ENCODE measurements around the gene ECHDC1.

The ECHDC1 gene

GRCh38 chr6:127366282-127367022, 23.0 kb upstream of the ECHDC1 start (continued):
- no peak for TF ChIP-seq TOX (CRISPR knock-in tag; IDR thresholded peaks at IDR 0.05; ENCODE audit: borderline replicate concordance)
- TF ChIP-seq, protein P1, sequence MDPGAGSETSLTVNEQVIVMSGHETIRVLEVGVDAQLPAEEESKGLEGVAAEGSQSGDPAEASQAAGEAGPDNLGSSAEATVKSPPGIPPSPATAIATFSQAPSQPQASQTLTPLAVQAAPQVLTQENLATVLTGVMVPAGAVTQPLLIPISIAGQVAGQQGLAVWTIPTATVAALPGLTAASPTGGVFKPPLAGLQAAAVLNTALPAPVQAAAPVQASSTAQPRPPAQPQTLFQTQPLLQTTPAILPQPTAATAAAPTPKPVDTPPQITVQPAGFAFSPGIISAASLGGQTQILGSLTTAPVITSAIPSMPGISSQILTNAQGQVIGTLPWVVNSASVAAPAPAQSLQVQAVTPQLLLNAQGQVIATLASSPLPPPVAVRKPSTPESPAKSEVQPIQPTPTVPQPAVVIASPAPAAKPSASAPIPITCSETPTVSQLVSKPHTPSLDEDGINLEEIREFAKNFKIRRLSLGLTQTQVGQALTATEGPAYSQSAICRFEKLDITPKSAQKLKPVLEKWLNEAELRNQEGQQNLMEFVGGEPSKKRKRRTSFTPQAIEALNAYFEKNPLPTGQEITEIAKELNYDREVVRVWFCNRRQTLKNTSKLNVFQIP (CRISPR knock-in tag; IDR thresholded peaks at IDR 0.05; ENCODE audit: borderline replicate concordance, low read depth): no peak

DNA sequence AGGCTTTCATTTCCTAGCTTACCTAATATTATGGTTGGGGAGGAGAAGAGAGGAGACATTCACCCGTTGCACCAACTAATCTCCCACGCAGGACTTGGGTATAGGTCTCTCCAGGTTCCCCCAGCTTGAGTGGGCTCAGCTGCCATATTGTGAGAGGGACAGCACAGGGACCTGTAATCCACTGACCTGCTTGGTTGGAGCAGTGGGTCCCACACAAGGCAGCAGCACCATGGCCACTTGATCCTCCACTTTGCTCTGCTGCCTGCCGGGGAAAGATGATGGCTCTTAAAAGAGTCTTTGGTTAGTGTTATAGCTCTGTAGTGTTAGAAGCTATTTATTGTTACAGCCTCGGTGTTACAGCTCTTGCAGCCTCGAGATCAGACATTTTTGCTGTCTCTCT, 22.5 kb upstream of the ECHDC1 start:
- TF ChIP-seq, protein P2, sequence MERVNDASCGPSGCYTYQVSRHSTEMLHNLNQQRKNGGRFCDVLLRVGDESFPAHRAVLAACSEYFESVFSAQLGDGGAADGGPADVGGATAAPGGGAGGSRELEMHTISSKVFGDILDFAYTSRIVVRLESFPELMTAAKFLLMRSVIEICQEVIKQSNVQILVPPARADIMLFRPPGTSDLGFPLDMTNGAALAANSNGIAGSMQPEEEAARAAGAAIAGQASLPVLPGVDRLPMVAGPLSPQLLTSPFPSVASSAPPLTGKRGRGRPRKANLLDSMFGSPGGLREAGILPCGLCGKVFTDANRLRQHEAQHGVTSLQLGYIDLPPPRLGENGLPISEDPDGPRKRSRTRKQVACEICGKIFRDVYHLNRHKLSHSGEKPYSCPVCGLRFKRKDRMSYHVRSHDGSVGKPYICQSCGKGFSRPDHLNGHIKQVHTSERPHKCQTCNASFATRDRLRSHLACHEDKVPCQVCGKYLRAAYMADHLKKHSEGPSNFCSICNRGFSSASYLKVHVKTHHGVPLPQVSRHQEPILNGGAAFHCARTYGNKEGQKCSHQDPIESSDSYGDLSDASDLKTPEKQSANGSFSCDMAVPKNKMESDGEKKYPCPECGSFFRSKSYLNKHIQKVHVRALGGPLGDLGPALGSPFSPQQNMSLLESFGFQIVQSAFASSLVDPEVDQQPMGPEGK (CRISPR knock-in tag; IDR thresholded peaks at IDR 0.05; ENCODE audit: borderline replicate concordance): no peak
- no peak for TF ChIP-seq GLIS3 (CRISPR knock-in tag; IDR thresholded peaks at IDR 0.05)
- no peak for TF ChIP-seq ZNF565 (CRISPR knock-in tag; conservative IDR thresholded peaks at IDR 0.05; ENCODE audit: low read depth)
- no peak for TF ChIP-seq ZFP30 (CRISPR knock-in tag; IDR thresholded peaks at IDR 0.05)
- no peak for TF ChIP-seq TOX (CRISPR knock-in tag; IDR thresholded peaks at IDR 0.05; ENCODE audit: borderline replicate concordance)
- ATAC-seq: peak; percentile 54

DNA sequence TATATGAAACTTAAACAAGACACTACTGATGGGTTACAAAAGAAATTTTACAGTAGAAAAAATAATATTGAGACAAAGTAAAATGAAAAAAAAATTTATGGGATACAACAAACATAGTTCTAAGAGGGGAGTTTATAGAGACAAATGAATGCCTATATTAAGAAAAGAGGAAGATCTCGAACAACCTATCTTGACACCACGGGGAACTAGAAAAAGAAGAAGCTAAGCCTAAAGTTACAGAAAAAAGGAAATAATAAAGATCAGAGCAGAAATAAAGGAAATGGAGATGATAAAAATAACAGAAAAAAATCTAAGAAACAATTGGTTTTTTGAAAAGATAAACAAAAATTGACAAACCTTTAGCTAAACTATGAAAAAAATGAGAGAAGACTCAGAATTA, 9.1 kb upstream of the ECHDC1 start:
- ATAC-seq: no peak

DNA sequence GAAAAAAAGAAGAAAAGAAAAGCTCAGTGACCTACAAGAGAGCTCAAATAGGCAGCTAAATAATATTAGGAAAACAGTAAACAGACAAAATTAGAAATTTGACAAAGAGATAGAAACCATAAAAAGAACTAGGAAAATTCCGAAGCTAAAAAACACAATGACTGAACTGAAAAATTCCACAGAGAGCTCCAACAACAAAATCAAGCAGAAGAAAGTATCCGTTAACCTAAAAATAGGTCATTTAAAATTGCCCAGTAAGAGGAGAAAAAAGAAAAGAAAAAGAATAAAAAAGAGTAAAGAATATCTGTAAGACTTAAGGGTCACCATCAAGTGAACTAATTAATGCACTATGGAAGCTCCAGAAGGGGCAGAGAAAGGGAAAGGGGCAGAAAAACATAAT, 6.6 kb upstream of the ECHDC1 start:
- no peak for ATAC-seq
- TF ChIP-seq ZNF8 (CRISPR knock-in tag; IDR thresholded peaks at IDR 0.05) (no peak), ARNTL (CRISPR knock-in tag; IDR thresholded peaks at IDR 0.05; ENCODE audit: borderline replicate concordance, low read depth) (no peak), RARB (CRISPR knock-in tag; IDR thresholded peaks at IDR 0.05) (no peak), OSR1 (CRISPR knock-in tag; IDR thresholded peaks at IDR 0.05) (no peak), TCF4 (CRISPR knock-in tag; IDR thresholded peaks at IDR 0.05; ENCODE audit: borderline replicate concordance) (no peak), ZFP3 (CRISPR knock-in tag; IDR thresholded peaks at IDR 0.05) (no peak), CSDC2 (CRISPR knock-in tag; IDR thresholded peaks at IDR 0.05) (no peak), ZNF565 (CRISPR knock-in tag; conservative IDR thresholded peaks at IDR 0.05; ENCODE audit: low read depth) (no peak), TOX (CRISPR knock-in tag; IDR thresholded peaks at IDR 0.05; ENCODE audit: borderline replicate concordance) (no peak), GLIS3 (CRISPR knock-in tag; IDR thresholded peaks at IDR 0.05) (no peak)
- TF ChIP-seq, protein P2 (CRISPR knock-in tag; IDR thresholded peaks at IDR 0.05; ENCODE audit: borderline replicate concordance): no peak
- TF ChIP-seq, protein P1 (CRISPR knock-in tag; IDR thresholded peaks at IDR 0.05; ENCODE audit: borderline replicate concordance, low read depth): no peak

More for the DNA sequence above, 9.1 kb upstream of the ECHDC1 start:
- no peak for TF ChIP-seq ZFP3 (CRISPR knock-in tag; IDR thresholded peaks at IDR 0.05)
- no peak for TF ChIP-seq ESRRG (CRISPR knock-in tag; IDR thresholded peaks at IDR 0.05)
- no peak for TF ChIP-seq CSRNP3 (CRISPR knock-in tag; IDR thresholded peaks at IDR 0.05)
- no peak for TF ChIP-seq OSR1 (CRISPR knock-in tag; IDR thresholded peaks at IDR 0.05)
- no peak for TF ChIP-seq BACH2 (CRISPR knock-in tag; IDR thresholded peaks at IDR 0.05; ENCODE audit: borderline replicate concordance)
- no peak for TF ChIP-seq SNAI2 (CRISPR knock-in tag; IDR thresholded peaks at IDR 0.05)
- TF ChIP-seq TOX (CRISPR knock-in tag; IDR thresholded peaks at IDR 0.05; ENCODE audit: borderline replicate concordance): no peak
- no peak for TF ChIP-seq ARNTL (CRISPR knock-in tag; IDR thresholded peaks at IDR 0.05; ENCODE audit: borderline replicate concordance, low read depth)
- TF ChIP-seq ZNF70 (CRISPR knock-in tag; IDR thresholded peaks at IDR 0.05): no peak
- no peak for TF ChIP-seq TCF4 (CRISPR knock-in tag; IDR thresholded peaks at IDR 0.05; ENCODE audit: borderline replicate concordance)
- no peak for TF ChIP-seq ZFP30 (CRISPR knock-in tag; IDR thresholded peaks at IDR 0.05)
- no peak for TF ChIP-seq PPARA (CRISPR knock-in tag; IDR thresholded peaks at IDR 0.05; ENCODE audit: borderline replicate concordance)
- no peak for TF ChIP-seq CSDC2 (CRISPR knock-in tag; IDR thresholded peaks at IDR 0.05)
- TF ChIP-seq TSHZ2 (CRISPR knock-in tag; IDR thresholded peaks at IDR 0.05): no peak

Data from SK-N-SH treated with all-trans-retinoic acid at 6 μM for 48 hours (cell line).